Stimulated activated effector memory CD8-positive, alpha-beta T cell treated with anti-CD3 and anti-CD28 coated beads, Interleukin-12 subunit alpha, Interleukin-12 subunit beta, amount 100 ng/mL, for 72 hours (primary cell): Measurements from ENCODE around the gene PTRH1.
A peak's percentile ranks its signal among the peaks of the same experiment; 100 is the strongest.

Experiments used
- ATAC-seq: fragments of 150-1000 bp; cut with Tn5 transposase; 2 replicates; pipeline ENCODE4 v1.10.0; 2021
- DNase-seq, 2 donors: peaks; one replicate each; pipeline ENCODE4 v3.0.0; 2021 to 2022; ENCODE audit warnings: low spot score in 2 of 2
- H3K27ac Mint-ChIP-seq: one replicate; pipeline ENCODE4 v1.8.0; 2022; ENCODE audit warnings: mild to moderate bottlenecking, mixed read lengths
- H3K36me3 Mint-ChIP-seq: one replicate; pipeline ENCODE4 v1.8.0; 2022; ENCODE audit warnings: mild to moderate bottlenecking, mixed read lengths
- H3K4me1 Mint-ChIP-seq: one replicate; pipeline ENCODE4 v1.8.0; 2022; ENCODE audit warnings: mixed read lengths
- H3K4me3 Mint-ChIP-seq: one replicate; pipeline ENCODE4 v1.8.0; 2022; ENCODE audit warnings: mild to moderate bottlenecking, mixed read lengths
- H3K9me3 Mint-ChIP-seq: one replicate; pipeline ENCODE4 v1.8.0; 2022; ENCODE audit warnings: mixed read lengths

Gene PTRH1

GRCh38 chr9:127730799-127731410 lies 15.4 kb upstream of the PTRH1 start:
- peaks cover 10% of the 10 kb centered on the region for H3K4me1 Mint-ChIP-seq
- ATAC-seq, result no peak

GRCh38 chr9:127730262-127730661 lies 14.8 kb upstream of the PTRH1 start:
- H3K27ac Mint-ChIP-seq, result peak overlapping the region; percentile 64
- H3K9me3 Mint-ChIP-seq, result no peaks in the 10 kb centered on the region
- ATAC-seq (no peak), DNase-seq (no peak)
- peaks cover 10% of the 10 kb centered on the region for H3K4me1 Mint-ChIP-seq
- no peak overlapping the region for H3K4me3 Mint-ChIP-seq
- peaks cover 24% of the 10 kb centered on the region for H3K36me3 Mint-ChIP-seq

More at GRCh38 chr9:127730799-127731410, 15.4 kb upstream of the PTRH1 start:
- Mint-ChIP-seq H3K4me3 (no peak overlapping the region), H3K27ac (peak overlapping the region; percentile 64), H3K9me3 (no peaks in the 10 kb centered on the region), H3K36me3 (peaks cover 27% of the 10 kb centered on the region)
- no peak for DNase-seq

GRCh38 chr9:127729522-127730256 lies 14.2 kb upstream of the PTRH1 start:
- DNase-seq (no peak), ATAC-seq (no peak)
- peaks cover 10% of the 10 kb centered on the region for H3K4me1 Mint-ChIP-seq
- H3K4me3 Mint-ChIP-seq, result no peak overlapping the region
- peak overlapping the region; percentile 64 for H3K27ac Mint-ChIP-seq
- H3K36me3 Mint-ChIP-seq, result peaks cover 21% of the 10 kb centered on the region
- H3K9me3 Mint-ChIP-seq, result no peaks in the 10 kb centered on the region

- Mint-ChIP-seq H3K9me3 (no peaks in the 10 kb centered on the region), H3K36me3 (peaks cover 18% of the 10 kb centered on the region), H3K4me3 (no peak overlapping the region), H3K27ac (peak overlapping the region; percentile 64), H3K4me1 (peaks cover 4% of the 10 kb centered on the region)
- ATAC-seq (no peak), DNase-seq (no peak)
Measured at GRCh38 chr9:127728808-127729207, 13.3 kb upstream of the PTRH1 start.

GRCh38 chr9:127726871-127727270 lies 11.4 kb upstream of the PTRH1 start:
- Mint-ChIP-seq H3K36me3 (peaks cover 6% of the 10 kb centered on the region), H3K4me1 (no peaks in the 10 kb centered on the region), H3K27ac (peak overlapping the region; percentile 45), H3K4me3 (no peak overlapping the region), H3K9me3 (no peaks in the 10 kb centered on the region)
- ATAC-seq, result no peak
- DNase-seq, result no peak

GRCh38 chr9:127724012-127724411 lies 8.5 kb upstream of the PTRH1 start:
- Mint-ChIP-seq H3K36me3 (peaks cover 13% of the 10 kb centered on the region), H3K9me3 (no peaks in the 10 kb centered on the region), H3K4me1 (peaks cover 27% of the 10 kb centered on the region), H3K4me3 (no peak overlapping the region), H3K27ac (no peak overlapping the region)
- no peak for ATAC-seq
- no peak for DNase-seq

- Mint-ChIP-seq H3K36me3 (peaks cover 13% of the 10 kb centered on the region), H3K27ac (no peak overlapping the region), H3K9me3 (no peaks in the 10 kb centered on the region), H3K4me1 (peaks cover 27% of the 10 kb centered on the region), H3K4me3 (no peak overlapping the region)
- DNase-seq, result no peak
- ATAC-seq, result no peak
Measured at GRCh38 chr9:127723444-127723843, 8.0 kb upstream of the PTRH1 start.

GRCh38 chr9:127723013-127723412 lies 7.5 kb upstream of the PTRH1 start:
- H3K9me3 Mint-ChIP-seq, result no peaks in the 10 kb centered on the region
- no peak for DNase-seq
- H3K4me1 Mint-ChIP-seq, result peaks cover 27% of the 10 kb centered on the region
- H3K27ac Mint-ChIP-seq, result no peak overlapping the region
- no peak overlapping the region for H3K4me3 Mint-ChIP-seq
- ATAC-seq, result no peak
- peaks cover 13% of the 10 kb centered on the region for H3K36me3 Mint-ChIP-seq

GRCh38 chr9:127722055-127722745 lies 6.7 kb upstream of the PTRH1 start:
- Mint-ChIP-seq H3K9me3 (no peaks in the 10 kb centered on the region), H3K36me3 (peaks cover 10% of the 10 kb centered on the region), H3K27ac (peak overlapping the region; percentile 98), H3K4me1 (peaks cover 27% of the 10 kb centered on the region), H3K4me3 (peak overlapping the region; percentile 70)
- no peak for DNase-seq
- ATAC-seq, result no peak

- peak; percentile 63 for ATAC-seq
- Mint-ChIP-seq H3K27ac (peak overlapping the region; percentile 98), H3K36me3 (peaks cover 7% of the 10 kb centered on the region), H3K4me3 (peak overlapping the region; percentile 70), H3K4me1 (peaks cover 28% of the 10 kb centered on the region), H3K9me3 (no peaks in the 10 kb centered on the region)
- DNase-seq, result no peak
Measured at GRCh38 chr9:127721391-127721821, 5.9 kb upstream of the PTRH1 start.

GRCh38 chr9:127720865-127721227 lies 5.4 kb upstream of the PTRH1 start:
- DNase-seq (no peak), ATAC-seq (no peak)
- H3K36me3 Mint-ChIP-seq, result peaks cover 7% of the 10 kb centered on the region
- peaks cover 33% of the 10 kb centered on the region for H3K4me1 Mint-ChIP-seq
- H3K4me3 Mint-ChIP-seq, result peak overlapping the region; percentile 70
- H3K27ac Mint-ChIP-seq, result peak overlapping the region; percentile 98
- no peaks in the 10 kb centered on the region for H3K9me3 Mint-ChIP-seq

- DNase-seq (no peak), ATAC-seq (peak; percentile 35)
- Mint-ChIP-seq H3K4me1 (peaks cover 39% of the 10 kb centered on the region), H3K36me3 (peaks cover 12% of the 10 kb centered on the region), H3K9me3 (no peaks in the 10 kb centered on the region), H3K4me3 (peak overlapping the region; percentile 70), H3K27ac (peak overlapping the region; percentile 98)
Measured at GRCh38 chr9:127720031-127720864, 4.8 kb upstream of the PTRH1 start.

- H3K4me3 Mint-ChIP-seq, result no peak overlapping the region
- no peak for ATAC-seq
- peaks cover 46% of the 10 kb centered on the region for H3K4me1 Mint-ChIP-seq
- H3K9me3 Mint-ChIP-seq, result no peaks in the 10 kb centered on the region
- H3K27ac Mint-ChIP-seq, result no peak overlapping the region
- peaks cover 14% of the 10 kb centered on the region for H3K36me3 Mint-ChIP-seq
- no peak for DNase-seq
Measured at GRCh38 chr9:127717766-127718165, 2.3 kb upstream of the PTRH1 start.

- H3K9me3 Mint-ChIP-seq, result no peaks in the 10 kb centered on the region
- DNase-seq, result no peak
- peak overlapping the region; percentile 94 for H3K4me3 Mint-ChIP-seq
- peak overlapping the region; percentile 95 for H3K27ac Mint-ChIP-seq
- H3K36me3 Mint-ChIP-seq, result peaks cover 16% of the 10 kb centered on the region
- peaks cover 46% of the 10 kb centered on the region for H3K4me1 Mint-ChIP-seq
- no peak for ATAC-seq
Measured at GRCh38 chr9:127716412-127716811, 949 bp upstream of the PTRH1 start.

GRCh38 chr9:127714951-127715469 lies 453 bp downstream of the PTRH1 start:
- peak overlapping the region; percentile 95 for H3K27ac Mint-ChIP-seq
- no peaks in the 10 kb centered on the region for H3K9me3 Mint-ChIP-seq
- peaks cover 20% of the 10 kb centered on the region for H3K36me3 Mint-ChIP-seq
- peaks cover 46% of the 10 kb centered on the region for H3K4me1 Mint-ChIP-seq
- no peak for ATAC-seq
- no peak for DNase-seq
- peak overlapping the region; percentile 94 for H3K4me3 Mint-ChIP-seq
